Colon (tissue), 2 donors: ENCODE data around the gene ELMO1.

Experiments
- FAIRE-seq: peaks from 2 replicates; lab custom pipeline; 2012; peaks lifted over from hg19 to GRCh38; lab: Jason Lieb, UNC
- donor health status: control.
- donor health status: control.

Gene ELMO1

DNA sequence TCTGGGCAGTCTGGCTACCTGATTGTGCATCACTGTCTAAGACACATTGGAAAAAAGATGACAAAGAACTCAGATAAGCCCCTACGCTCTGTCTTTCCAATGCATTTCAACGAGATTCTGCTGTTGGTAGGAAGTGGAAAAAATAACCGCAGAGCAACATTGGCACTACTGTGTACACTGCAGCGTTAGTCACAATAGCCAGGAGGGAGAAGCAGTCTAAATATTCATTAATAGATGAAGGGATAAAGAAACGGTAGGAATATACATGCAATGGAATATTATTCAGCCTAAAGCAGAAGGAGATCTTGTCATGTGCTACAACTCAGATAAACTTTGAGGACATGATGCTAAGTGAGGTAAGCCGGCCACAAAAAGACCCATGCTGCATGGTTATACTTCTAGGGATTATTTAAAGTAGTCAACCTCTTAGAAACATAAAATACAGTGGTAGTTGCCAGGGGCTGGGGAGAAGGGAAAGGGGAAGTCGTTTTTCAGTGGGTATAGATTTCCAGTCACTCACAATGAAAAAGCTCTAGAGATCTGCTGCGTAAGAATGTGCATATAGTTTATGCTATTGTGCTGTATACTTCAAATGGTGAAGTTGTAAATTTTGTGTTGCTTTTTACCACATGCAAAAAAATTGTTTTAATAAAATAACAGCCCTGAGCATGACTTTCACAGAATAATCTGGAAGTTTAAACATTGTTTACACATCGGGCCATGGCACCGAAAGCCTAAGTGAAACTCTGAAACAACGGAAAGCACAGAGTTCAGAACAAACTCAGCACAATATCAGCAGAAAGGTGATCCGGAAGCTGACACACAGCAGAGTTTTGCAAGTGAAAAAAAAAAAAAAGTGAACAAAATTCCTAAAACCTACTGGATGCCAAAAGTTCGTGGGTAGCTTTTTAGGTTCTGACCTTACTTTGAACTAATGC lies 40.1 kb downstream of the ELMO1 start:
- FAIRE-seq = no peak

DNA sequence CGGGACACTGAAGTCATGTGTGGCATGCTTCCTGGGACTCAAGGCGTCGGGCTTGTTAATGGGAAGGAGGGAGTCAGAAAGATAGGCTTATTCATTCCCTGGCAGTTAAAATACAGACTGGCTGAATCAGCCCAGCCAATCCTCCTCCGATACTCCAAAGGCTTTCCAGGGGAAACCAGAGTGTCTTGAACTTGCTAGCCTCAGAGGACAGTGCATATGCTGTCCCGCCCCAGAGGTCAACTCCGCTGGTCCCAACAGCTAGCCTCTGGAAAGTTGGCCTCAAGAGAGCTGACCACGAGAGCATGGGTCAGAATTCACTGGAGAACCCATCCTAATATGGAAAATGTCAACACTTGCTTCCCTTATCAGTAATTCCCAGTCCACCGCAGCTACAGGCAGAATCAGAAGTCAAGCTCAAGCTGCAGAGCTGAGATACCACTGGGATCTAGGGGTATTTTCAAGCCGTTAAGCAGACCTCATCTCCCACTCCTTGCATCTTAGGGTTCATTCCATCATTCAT lies 43.0 kb downstream of the ELMO1 start:
- FAIRE-seq = no peak

- no peak for FAIRE-seq
Observed at GRCh38 chr7:37405128-37405527, 43.5 kb downstream of the ELMO1 start.

GRCh38 chr7:37399876-37400421 lies 48.7 kb downstream of the ELMO1 start:
- FAIRE-seq = no peak

- FAIRE-seq = no peak
Observed at GRCh38 chr7:37398403-37398802, 50.3 kb downstream of the ELMO1 start.

DNA sequence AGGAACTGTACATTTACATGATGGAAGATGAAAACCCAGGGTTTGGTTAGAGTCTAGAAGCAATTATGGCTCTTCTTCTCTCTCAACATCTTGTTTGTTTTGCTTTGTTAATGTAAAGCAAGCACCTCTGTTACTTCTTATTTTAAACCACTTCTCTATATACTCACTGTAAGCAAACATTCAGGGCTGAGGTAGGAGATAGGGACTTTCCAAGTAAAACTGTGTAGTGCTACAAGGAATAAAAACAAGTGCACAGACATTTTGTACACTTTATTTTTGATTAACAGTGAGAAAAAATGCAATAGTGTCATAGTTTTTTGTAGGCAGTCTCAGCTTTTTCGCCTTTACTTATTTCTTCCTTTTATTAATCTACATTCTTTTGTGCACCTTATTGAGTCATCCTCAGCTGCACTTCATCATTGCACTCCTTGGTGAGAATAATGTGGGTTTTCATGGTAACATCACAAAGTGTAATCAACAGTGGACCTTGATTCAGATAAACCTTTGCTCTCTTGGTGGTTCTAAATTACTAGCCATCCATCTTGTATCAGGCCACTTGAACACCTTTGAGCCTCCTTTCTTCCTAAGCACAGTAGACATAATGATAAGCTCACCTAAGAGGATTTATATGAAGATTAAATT lies 52.9 kb downstream of the ELMO1 start:
- no peak for FAIRE-seq

DNA sequence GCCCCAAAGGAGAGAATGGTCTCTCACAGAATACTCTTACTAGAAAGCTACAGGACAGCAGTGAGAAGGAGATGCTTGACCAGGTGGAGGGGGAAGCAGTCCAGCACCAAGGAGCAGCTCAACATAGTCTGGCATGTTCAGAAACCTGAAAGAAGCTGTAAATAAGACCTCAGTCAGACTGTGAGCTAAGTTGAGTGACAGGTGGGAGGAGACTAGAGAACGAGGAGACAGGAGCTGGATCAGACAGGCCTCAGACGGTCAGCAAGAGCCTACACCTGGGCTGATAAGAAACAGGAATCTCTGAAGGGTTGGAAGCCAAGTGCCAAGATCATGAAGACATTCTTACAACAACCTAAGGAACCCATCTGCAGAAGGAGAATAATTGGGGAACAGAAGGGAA lies 54.5 kb downstream of the ELMO1 start:
- no peak for FAIRE-seq

- FAIRE-seq = no peak
Observed at GRCh38 chr7:37393476-37393875, 55.2 kb downstream of the ELMO1 start.

- FAIRE-seq = no peak
Observed at GRCh38 chr7:37392673-37393017, 56.0 kb downstream of the ELMO1 start.

DNA sequence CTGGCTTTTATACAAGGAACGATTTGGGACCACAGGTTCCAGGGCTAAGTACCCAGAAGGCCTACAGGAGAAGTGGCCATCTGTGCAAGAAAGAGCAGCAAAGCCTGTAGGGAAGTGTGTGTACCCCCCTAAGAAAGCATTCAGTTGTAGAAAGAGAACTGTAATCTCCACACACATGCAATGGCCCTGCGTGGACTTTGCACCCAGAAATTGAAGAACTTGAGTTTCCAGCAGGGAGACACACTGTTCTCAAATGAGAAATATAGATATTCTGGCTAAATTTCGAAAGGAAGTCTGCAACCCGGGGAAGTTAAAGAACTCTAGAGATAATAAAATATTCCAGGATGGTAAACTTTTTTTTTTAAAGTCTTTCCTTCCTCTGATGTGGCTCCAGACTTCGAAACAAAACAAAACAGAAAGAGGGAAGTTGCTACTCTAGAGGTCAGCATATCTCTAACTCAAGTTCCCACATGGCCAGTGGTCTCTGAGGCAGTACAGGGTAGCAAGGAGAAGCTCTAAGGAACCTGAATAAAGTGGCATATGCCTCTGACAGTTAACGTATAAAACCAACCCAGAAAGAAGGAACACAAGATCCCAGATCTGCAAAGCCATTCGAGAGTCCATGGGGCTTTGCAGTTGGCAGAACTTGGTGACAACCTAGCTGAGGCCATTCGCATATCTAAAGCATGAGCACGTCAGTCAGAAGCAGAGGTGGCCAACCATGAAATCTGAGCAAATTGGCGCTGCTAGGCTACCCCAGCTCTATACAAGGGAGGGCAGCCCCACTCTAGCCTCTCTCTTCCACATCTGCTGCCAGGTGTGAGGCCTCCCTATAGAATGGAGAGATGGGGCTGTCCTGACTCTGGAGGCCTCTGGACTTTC lies 56.6 kb downstream of the ELMO1 start:
- no peak for FAIRE-seq

DNA sequence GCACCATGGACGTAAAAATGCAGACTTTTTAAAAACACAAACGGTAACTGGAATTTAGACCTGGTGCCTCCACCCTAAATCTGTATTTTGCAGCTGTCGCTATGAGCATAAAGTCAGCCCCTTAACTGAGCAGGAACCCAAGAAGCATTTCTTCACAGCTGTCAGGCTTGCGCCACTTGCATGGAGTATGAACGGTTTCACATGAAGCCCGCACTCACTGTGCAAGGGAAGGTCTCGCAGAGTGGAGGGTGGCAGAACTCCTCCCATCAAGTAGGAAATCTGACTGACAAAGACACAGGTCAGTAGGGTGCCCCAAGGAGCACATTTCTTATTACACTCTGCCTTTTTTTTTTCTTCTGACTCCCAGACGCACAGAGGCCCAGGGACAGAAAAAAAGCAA lies 58.5 kb downstream of the ELMO1 start:
- no peak for FAIRE-seq

DNA sequence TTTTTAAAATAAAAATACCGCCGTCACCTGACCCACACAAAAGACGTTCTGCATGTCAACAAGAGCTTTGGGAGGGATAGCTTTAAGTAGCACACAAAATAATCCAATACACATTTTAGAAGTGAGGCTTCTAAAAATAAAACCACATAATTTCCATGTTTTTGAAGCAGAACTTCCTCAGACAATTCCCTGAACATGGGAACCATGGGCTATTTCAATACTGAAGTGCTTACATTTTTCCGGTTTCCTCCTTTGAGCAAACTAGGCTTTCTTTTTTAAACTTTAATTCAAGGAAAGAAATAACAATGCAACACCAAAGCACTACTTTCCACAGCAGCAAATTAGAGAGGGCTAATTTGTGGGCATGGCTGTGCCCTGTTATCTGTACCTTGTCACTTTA lies 59.9 kb downstream of the ELMO1 start:
- FAIRE-seq = no peak

DNA sequence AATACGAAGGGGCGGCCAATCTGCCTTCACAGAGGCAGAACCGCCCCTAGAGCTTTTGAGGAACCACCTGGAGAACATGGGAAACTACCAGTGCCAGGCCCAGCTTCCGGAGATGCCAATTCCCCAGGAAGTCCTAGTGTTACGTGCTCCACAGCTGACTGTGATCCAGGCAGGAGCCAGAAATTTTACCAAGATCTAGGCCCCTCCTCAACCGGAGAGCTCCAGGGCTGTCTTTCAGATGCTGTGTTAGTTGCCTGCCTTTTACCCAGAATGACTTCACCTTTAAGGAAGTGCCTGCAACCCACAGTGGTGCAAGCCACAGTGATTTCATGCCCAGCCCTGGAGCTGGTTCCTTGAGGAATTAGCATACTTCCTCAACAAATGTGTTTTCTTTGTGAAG lies 62.9 kb downstream of the ELMO1 start:
- FAIRE-seq = no peak

DNA sequence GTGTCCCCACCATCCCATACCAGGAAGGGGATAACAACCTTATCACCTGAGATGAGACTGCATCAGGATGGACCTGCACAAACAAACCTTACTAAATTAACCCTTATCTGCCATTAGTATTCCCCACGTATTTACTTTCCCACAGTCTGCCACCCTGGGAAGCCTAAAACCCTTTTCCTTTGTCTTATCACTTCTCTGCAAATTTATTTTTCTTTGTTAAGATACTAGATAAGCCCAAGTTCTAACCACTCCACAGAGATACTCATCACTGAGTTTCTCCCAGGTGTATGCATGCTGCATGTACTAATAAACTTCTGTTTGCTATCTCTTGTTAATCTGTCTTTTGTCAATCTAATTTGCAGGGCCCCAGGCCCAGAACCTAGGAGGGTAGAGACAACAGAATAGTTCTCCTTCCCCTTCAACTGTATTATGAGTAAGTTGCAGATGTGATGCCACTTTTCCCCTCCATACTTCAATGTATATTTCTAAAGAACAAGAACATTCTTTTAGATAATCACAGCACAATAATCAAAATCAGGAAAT lies 66.0 kb downstream of the ELMO1 start:
- FAIRE-seq = no peak

DNA sequence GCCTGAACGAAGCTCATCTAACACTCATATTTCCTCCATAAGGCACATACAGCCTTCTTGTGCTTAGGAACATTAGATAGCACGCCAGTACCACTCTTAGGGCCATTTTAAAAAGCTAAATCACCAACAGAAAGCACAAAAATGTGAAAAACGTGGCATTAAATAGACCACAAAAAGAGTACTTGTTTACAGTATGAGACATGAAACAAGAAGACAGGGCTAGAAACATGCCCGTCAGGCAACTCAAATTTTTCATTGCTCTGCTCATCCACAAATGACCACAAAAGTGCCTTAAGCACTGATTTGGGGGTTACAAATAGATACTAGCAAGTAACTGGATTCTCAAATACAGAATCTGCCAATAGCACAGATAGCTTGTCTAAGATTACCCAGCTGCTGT lies 67.8 kb downstream of the ELMO1 start:
- no peak for FAIRE-seq

DNA sequence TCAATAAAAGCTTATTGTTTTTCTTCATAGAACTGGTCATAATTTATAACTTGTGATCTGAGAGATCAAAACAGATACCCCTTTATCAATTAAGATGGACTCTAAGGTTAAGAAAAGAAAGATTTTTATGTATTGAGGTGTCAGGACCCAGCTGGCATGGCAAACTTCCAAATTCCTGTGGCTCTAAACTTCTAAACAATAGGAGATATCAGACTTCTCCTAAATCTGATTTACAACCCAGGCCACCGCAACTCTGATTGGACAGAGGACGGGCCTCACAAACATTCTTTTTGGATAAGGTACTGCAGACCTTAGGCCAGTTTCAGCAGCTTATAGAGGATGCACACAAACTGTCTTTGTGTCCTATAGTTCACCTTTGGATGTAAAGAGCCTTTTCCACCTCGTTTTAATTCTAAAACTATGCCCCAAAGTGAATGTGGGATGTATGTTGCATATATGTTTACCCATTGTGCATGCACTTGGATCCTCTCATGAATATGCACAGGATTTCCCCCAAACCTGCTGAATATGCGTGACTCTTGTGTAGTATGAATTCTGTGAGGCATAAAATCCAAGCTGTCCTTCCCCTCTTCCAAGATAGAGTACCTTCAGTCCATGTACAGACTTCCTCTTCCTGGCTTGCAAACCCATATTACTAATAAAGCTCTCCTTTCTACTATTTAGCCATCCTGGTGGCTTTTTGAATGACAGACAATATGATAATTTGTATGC lies 69.0 kb downstream of the ELMO1 start:
- FAIRE-seq = no peak

DNA sequence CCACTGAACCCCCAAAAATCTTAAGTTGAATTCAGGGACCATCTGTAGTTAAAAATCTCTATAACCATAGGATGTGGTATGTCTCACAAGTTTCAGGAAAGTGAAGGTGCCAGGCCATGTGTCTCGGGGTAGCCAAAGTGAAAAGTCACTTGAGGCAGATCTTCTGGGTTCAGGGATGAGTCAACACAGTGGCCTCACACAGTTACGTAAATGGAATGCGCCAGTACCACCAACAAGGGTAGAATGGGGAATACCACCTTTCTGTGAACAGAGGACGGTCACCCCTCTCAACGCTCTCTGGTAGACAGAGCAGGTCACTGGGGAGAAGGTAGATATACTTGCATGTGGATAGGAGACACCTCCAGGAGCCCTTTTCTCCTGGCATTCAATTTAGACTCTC lies 71.4 kb downstream of the ELMO1 start:
- no peak for FAIRE-seq

DNA sequence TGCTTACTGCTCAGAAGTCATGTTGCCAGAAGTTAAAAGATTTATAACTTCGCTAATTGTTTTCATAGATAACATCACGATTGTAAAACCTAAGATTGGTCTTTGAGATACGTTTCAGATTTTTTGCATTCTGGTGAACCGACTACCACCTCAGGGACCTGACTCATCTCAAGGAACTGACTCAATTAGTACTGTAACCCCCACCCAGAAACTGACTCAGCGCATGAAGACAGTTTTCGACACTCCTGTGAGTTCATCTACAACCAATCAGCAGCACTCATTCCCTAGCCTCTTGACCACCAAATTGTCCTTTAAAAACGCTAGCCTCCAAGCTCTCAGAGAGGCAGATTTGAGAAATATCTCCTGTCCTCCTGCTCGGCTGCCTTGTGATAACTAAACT lies 72.3 kb downstream of the ELMO1 start:
- FAIRE-seq = no peak

- FAIRE-seq = no peak
Observed at GRCh38 chr7:37372750-37373149, 75.9 kb downstream of the ELMO1 start.

DNA sequence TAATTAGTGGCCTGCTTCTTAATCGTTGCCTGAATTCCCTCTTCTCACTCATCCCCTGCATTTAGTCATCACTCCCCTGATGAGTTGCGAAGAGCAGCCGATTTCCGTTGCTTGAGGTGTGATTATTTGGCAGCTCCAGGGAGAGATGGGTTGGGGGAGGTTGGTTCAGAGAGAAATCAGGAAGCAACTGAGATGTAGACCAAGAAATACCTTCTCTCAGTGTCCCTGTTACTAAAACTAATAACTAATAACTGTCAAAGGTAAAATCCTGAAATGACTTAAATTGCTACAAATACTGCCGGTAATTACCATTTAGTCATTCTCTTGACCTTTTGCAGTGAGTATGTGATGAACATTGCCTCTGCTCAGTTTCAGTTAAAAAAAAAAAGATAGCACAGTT lies 76.9 kb downstream of the ELMO1 start:
- no peak for FAIRE-seq

GRCh38 chr7:37369906-37370305 lies 78.8 kb downstream of the ELMO1 start:
- no peak for FAIRE-seq
